Endothelial cell of umbilical vein (primary cell): Measurements from ENCODE around the gene C17orf114.

Experiments used
- EZH2 ChIP-seq: IDR thresholded peaks from 2 replicates; pipeline ENCODE4 v1.6.1; 2012; ENCODE audit warnings: borderline replicate concordance, low read depth, mild to moderate bottlenecking, moderate library complexity, low read length, inconsistent platforms; ENCODE audit not compliant: severe bottlenecking
- FOS ChIP-seq: IDR thresholded peaks from 2 replicates; pipeline ENCODE4 v1.6.1; 2011; ENCODE audit warnings: mild to moderate bottlenecking, low read length, moderate library complexity, borderline replicate concordance; ENCODE audit not compliant: insufficient read depth
- MYC ChIP-seq: IDR thresholded peaks from one replicate; pipeline ENCODE4 v1.6.1; 2011; ENCODE audit warnings: mild to moderate bottlenecking, low read depth, low read length
- POLR2A ChIP-seq: IDR thresholded peaks from 2 replicates; pipeline ENCODE4 v1.6.1; 2012; ENCODE audit warnings: low read depth, mild to moderate bottlenecking, control low read depth, low read length
- POLR2AphosphoS5 ChIP-seq: IDR thresholded peaks from 2 replicates; pipeline ENCODE4 v1.6.1; 2012; ENCODE audit warnings: low read depth, mild to moderate bottlenecking, control low read depth, low read length, moderate library complexity; ENCODE audit not compliant: insufficient read depth
- TF ChIP-seq, protein P1 (sequence below), 2 donors: IDR thresholded peaks; 1 replicate in 1 of 2; 2 replicates in 1 of 2; pipeline ENCODE4 v1.5.1; 2011; ENCODE audit warnings: low read length in 2 of 2, mild to moderate bottlenecking in 2 of 2, moderate library complexity in 2 of 2, control low read depth in 1 of 2, inconsistent platforms in 1 of 2, low read depth in 1 of 2; ENCODE audit not compliant: insufficient read depth in 1 of 2; ENCODE audit errors: extremely low read depth in 1 of 2
- TF ChIP-seq, protein P2 (sequence below): IDR thresholded peaks from 2 replicates; pipeline ENCODE4 v1.6.1; 2011; ENCODE audit not compliant: insufficient read depth, insufficient read length

DNA sequence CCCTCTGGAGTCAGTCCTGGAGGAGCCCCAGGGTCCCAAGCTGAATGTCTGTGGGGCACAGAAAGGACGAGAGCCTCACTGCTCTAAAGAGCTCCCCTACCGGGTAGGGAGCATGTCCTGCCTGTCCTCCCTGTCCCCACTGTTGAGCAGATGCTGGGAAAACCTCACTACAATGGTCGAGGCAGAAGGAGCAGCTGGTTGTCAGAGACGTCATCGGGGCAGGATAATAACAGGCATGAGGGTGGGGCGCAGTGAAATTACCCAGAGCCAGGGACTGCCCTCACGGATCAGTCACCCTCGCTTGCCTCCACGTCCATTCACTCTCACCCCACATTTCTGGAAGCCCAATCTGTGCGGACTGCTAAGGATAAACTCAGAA is 29.9 kb downstream of the C17orf114 start:
- TF ChIP-seq, protein P1, sequence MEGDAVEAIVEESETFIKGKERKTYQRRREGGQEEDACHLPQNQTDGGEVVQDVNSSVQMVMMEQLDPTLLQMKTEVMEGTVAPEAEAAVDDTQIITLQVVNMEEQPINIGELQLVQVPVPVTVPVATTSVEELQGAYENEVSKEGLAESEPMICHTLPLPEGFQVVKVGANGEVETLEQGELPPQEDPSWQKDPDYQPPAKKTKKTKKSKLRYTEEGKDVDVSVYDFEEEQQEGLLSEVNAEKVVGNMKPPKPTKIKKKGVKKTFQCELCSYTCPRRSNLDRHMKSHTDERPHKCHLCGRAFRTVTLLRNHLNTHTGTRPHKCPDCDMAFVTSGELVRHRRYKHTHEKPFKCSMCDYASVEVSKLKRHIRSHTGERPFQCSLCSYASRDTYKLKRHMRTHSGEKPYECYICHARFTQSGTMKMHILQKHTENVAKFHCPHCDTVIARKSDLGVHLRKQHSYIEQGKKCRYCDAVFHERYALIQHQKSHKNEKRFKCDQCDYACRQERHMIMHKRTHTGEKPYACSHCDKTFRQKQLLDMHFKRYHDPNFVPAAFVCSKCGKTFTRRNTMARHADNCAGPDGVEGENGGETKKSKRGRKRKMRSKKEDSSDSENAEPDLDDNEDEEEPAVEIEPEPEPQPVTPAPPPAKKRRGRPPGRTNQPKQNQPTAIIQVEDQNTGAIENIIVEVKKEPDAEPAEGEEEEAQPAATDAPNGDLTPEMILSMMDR (IDR thresholded peaks at IDR 0.05; ENCODE audit: extremely low read depth in 1 of 2, insufficient read depth in 1 of 2, low read depth in 1 of 2, low read length in 2 of 2): no peak
- no peak for TF ChIP-seq POLR2A
- no peak for TF ChIP-seq EZH2
- TF ChIP-seq POLR2AphosphoS5: no peak
- no peak for TF ChIP-seq FOS
- no peak for TF ChIP-seq MYC
- TF ChIP-seq, protein P2, sequence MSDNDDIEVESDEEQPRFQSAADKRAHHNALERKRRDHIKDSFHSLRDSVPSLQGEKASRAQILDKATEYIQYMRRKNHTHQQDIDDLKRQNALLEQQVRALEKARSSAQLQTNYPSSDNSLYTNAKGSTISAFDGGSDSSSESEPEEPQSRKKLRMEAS: no peak
